Activated CD4-positive, alpha-beta T cell treated with anti-CD3 and anti-CD28 coated beads, Interleukin-2, amount 50 U/mL, for 16 hours (primary cell): ENCODE measurements around the gene PDCL2.
"Not testable (repeated sequence)": the region's sequence is repeated elsewhere in the genome, so short reads cannot be mapped to it uniquely, and the experiment has no call there.

Source experiments
- DNase-seq: peaks from one replicate; pipeline ENCODE4 v3.0.0-alpha.2; 2020

The PDCL2 gene

GRCh38 chr4:55592014-55592413 is at the start of gene PDCL2:
PDCL2 (minus strand) TSS chr4:55592245; CDS start chr4:55592109, 136 bp downstream.
- no peak for DNase-seq

- DNase-seq: no peak
These were observed 45.3 kb upstream of the PDCL2 start for GRCh38 chr4:55637272-55637820.

- no peak for DNase-seq
These were observed 44.6 kb upstream of the PDCL2 start for GRCh38 chr4:55636656-55636999.

- DNase-seq: peak; percentile 44
These were observed 44.0 kb upstream of the PDCL2 start, which contains the start of gene NMU for GRCh38 chr4:55635741-55636655. NMU (minus strand) TSS chr4:55636298; CDS start chr4:55636192, 106 bp downstream.

- DNase-seq: no peak
These were observed 43.2 kb upstream of the PDCL2 start for GRCh38 chr4:55635282-55635681.

GRCh38 chr4:55634417-55635128 is 42.5 kb upstream of the PDCL2 start:
- DNase-seq: no peak

GRCh38 chr4:55633903-55634302 is 41.9 kb upstream of the PDCL2 start:
- no peak for DNase-seq

GRCh38 chr4:55625835-55626234 is 33.8 kb upstream of the PDCL2 start:
- DNase-seq: no peak

GRCh38 chr4:55624063-55624462 is 32.0 kb upstream of the PDCL2 start:
- DNase-seq: not testable (repeated sequence)

GRCh38 chr4:55618546-55619143 is 26.6 kb upstream of the PDCL2 start:
- no peak for DNase-seq

GRCh38 chr4:55617587-55618197 is 25.6 kb upstream of the PDCL2 start:
- DNase-seq: peak; percentile 56

- no peak for DNase-seq
These were observed 23.0 kb upstream of the PDCL2 start for GRCh38 chr4:55615008-55615407.

- DNase-seq: no peak
These were observed 21.6 kb upstream of the PDCL2 start for GRCh38 chr4:55613621-55614020.

- no peak for DNase-seq
These were observed 20.3 kb upstream of the PDCL2 start for GRCh38 chr4:55612341-55612740.

GRCh38 chr4:55611358-55612059 is 19.5 kb upstream of the PDCL2 start:
- DNase-seq: no peak

- no peak for DNase-seq
These were observed 18.3 kb upstream of the PDCL2 start for GRCh38 chr4:55610381-55610780.

- DNase-seq: no peak
These were observed 17.4 kb upstream of the PDCL2 start for GRCh38 chr4:55609393-55609866.

GRCh38 chr4:55608591-55608990 is 16.5 kb upstream of the PDCL2 start:
- no peak for DNase-seq

- DNase-seq: no peak
These were observed 13.0 kb upstream of the PDCL2 start for GRCh38 chr4:55604996-55605395.

GRCh38 chr4:55600640-55601039 is 8.6 kb upstream of the PDCL2 start:
- DNase-seq: no peak

GRCh38 chr4:55598641-55599040 is 6.6 kb upstream of the PDCL2 start:
- DNase-seq: no peak

- no peak for DNase-seq
These were observed 3.9 kb downstream of the PDCL2 start for GRCh38 chr4:55588160-55588559.
